ENCODE results near the gene EPN1. TPM values are rescaled to one million over a fixed set of nuclear protein-coding genes. Genes with fewer than 3 reads are reported as not detected.
"Not testable (repeated sequence)": the region's sequence is repeated elsewhere in the genome, so short reads cannot be mapped to it uniquely, and the experiment has no call there.

The EPN1 gene
- total RNA-seq, 1 donor from 2014 or later, result 91.9 TPM

DNA sequence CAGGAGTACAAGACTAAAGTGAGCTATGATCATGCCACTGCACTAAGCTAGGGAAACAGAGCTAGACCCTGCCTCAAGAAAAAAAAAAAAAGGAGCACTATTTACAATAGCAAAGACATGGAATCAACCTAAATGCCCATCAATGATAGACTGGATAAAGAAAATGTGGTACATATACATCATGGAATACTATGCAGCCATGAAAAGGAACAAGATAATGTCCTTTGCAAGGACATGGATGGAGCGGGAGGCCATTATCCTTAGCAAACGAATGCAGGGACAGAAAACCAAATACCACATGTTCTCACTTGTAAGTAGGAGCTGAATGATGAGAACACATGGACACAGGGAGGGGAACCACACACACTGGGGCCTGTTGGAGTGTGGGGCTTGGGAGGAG is 55.4 kb downstream of the EPN1 start:
- ATAC-seq, result not testable (repeated sequence)

DNA sequence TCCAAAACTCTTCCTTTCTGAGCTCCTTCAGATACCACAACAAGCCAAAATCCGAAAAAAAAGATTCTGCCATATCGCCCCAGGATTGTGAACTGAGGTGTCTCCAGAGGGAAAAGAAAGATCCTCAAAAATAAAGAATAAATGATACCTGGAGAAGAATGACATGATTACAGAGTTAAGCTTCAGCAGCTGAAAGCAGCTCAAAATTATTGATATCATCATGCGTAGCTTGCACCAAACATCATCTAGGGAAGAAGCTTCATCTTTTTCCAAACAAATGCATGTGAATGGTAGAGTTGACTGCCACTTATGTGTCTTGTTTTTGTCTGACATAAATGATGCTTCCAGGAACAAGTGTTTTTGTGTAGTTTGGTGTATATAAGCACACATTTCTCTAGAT is 63.3 kb downstream of the EPN1 start, which contains the start of gene NLRP9:
Gene NLRP9, minus strand, starts transcription at position 101 of the 400 bp plus-strand sequence. Its CDS starts 28 bp downstream, at position 73.
- no peak for ATAC-seq

DNA sequence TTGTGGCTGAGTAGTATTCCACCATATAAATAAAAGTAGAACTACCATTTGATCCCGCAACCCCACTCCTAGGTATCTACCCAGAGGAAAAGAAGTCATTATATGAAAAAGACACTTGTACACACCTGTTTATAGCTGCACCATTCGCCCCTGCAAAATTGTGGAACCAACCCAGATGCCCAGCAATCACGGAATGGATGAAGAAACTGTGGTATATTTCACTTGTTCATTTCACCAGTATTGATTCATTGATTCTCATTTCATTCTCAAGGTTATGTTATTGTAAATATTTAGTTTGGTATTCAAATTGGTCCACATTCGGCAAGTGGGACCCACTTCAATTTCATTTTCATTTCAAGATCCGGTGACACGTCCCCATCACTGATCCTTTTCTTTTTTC is 75.7 kb downstream of the EPN1 start:
- no peak for ATAC-seq

DNA sequence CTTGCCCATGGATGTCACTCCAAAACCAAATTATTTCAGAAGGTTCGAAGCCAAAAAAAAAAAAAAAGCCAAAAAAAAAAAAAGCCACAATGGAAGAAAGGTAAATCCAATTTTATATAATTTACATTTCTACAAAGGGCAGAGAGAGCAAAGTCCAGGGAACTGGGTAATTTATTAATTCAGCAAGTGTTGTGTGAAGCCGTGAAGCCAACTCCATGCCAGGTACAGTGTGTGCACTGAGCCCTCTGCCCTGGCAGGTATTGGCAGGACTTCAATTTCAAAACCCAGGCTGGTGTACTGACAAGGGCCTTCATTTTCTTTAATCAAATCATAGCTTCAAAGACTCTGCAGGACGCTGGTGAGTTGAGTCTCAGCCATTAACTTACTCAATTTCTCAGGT is 78.4 kb downstream of the EPN1 start:
- no peak for ATAC-seq

DNA sequence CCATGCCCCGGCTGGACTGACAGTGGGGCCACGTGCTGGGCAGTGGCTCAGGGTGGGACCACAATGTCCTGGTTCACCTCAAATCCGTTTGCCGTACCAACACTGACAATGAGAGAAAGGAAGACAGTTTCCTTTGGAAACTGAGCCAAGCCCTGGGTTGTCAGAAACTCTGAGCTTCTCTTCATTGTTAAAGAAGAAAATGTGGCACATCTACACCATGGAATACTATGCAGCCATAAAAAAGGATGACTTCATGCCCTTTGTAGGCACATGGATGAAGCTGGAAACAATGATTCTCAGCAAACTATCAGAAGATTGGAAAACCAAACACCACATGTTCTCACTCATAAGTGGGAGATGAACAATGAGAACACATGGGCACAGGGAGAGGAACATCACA is 81.8 kb downstream of the EPN1 start:
- not testable (repeated sequence) for ATAC-seq

DNA sequence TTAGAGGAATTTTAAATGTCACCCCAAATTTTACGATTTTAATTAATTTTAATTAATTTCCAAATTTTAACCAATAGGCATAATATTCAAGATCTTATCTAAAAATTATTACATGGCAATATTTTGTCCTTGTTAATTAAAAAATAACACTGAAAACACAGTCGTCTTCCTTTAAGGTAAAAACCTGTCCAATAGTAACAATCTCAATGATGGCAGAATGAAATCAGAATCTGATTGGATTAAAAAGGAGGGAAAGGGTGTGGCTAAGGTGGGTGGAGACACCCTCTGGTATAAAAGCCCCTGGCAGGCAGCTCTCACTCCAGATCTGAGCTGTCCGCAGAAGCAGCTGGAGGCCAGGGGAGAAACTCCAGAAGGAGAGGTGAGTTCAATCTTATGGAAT is 83.8 kb downstream of the EPN1 start, which contains the start of gene RFPL4A:
Gene RFPL4A, plus strand, starts transcription at position 301 of the 400 bp plus-strand sequence. CDS start 2,704 bp downstream, outside the sequence.
- ATAC-seq, result not testable (repeated sequence)

Other genes starting within 250 kb of the EPN1 start
- not detected for gene SHISA7, start 231.9 kb upstream of the EPN1 start, total RNA-seq
- 41.9 TPM for gene ISOC2, start 213.6 kb upstream of the EPN1 start, total RNA-seq
- not detected for gene C19orf85, start 210.5 kb upstream of the EPN1 start, total RNA-seq
- gene ZNF628, start 198.6 kb upstream of the EPN1 start, total RNA-seq, result 3.7 TPM
- 7.5 TPM for gene NAT14, start 190.0 kb upstream of the EPN1 start, total RNA-seq
- 0.24 TPM for gene SSC5D, start 186.8 kb upstream of the EPN1 start, total RNA-seq
- not detected for gene SBK2, start 138.1 kb upstream of the EPN1 start, total RNA-seq
- gene SBK3, start 129.7 kb upstream of the EPN1 start, total RNA-seq, result 0.80 TPM
- gene ZNF579, start 94.4 kb upstream of the EPN1 start, total RNA-seq, result 3.4 TPM
- gene FIZ1, start 75.7 kb upstream of the EPN1 start, total RNA-seq, result 7.1 TPM
- gene ZNF524, start 74.9 kb upstream of the EPN1 start, total RNA-seq, result 20.1 TPM
- gene ZNF865, start 69.6 kb upstream of the EPN1 start, total RNA-seq, result 5.3 TPM
- 3.8 TPM for gene ZNF784, start 50.7 kb upstream of the EPN1 start, total RNA-seq
- gene ZNF580, start 34.2 kb upstream of the EPN1 start, total RNA-seq, result 13.5 TPM
- 21.7 TPM for gene ZNF581, start 31.6 kb upstream of the EPN1 start, total RNA-seq
- gene CCDC106, start 27.0 kb upstream of the EPN1 start, total RNA-seq, result 4.7 TPM
- 108 TPM for gene U2AF2, start 20.2 kb upstream of the EPN1 start, total RNA-seq
- not detected for gene NLRP9, start 63.2 kb downstream of the EPN1 start, total RNA-seq
- not detected for gene RFPL4A, start 83.9 kb downstream of the EPN1 start, total RNA-seq
- gene RFPL4AL1, start 93.9 kb downstream of the EPN1 start, total RNA-seq, result not detected
- not detected for gene NLRP11, start 156.8 kb downstream of the EPN1 start, total RNA-seq
- not detected for gene NLRP4, start 161.3 kb downstream of the EPN1 start, total RNA-seq

Measured in esophagus mucosa (tissue), 1 donor.